GM12864 (cell line): ENCODE results near the gene FA2H.

Experiments used
- DNase-seq: peaks from one replicate; pipeline ENCODE4 v3.0.0-alpha.2; 2011; ENCODE audit warnings: low read depth
- H3K4me3 ChIP-seq: 2 replicates; pipeline ENCODE4 v1.5.1; 2011; ENCODE audit warnings: mild to moderate bottlenecking, low read depth, low read length, control low read depth
- TF ChIP-seq, protein P1 (sequence below): IDR thresholded peaks from 2 replicates; pipeline ENCODE4 v1.5.1; 2011; ENCODE audit warnings: low read depth, mild to moderate bottlenecking, moderate library complexity, low read length, control low read depth, inconsistent platforms; ENCODE audit errors: missing control alignments

The FA2H gene

GRCh38 chr16:74759564-74759963 lies 15.1 kb downstream of the FA2H start:
- no peak for DNase-seq
- no peak overlapping the region for H3K4me3 ChIP-seq
- TF ChIP-seq, protein P1, sequence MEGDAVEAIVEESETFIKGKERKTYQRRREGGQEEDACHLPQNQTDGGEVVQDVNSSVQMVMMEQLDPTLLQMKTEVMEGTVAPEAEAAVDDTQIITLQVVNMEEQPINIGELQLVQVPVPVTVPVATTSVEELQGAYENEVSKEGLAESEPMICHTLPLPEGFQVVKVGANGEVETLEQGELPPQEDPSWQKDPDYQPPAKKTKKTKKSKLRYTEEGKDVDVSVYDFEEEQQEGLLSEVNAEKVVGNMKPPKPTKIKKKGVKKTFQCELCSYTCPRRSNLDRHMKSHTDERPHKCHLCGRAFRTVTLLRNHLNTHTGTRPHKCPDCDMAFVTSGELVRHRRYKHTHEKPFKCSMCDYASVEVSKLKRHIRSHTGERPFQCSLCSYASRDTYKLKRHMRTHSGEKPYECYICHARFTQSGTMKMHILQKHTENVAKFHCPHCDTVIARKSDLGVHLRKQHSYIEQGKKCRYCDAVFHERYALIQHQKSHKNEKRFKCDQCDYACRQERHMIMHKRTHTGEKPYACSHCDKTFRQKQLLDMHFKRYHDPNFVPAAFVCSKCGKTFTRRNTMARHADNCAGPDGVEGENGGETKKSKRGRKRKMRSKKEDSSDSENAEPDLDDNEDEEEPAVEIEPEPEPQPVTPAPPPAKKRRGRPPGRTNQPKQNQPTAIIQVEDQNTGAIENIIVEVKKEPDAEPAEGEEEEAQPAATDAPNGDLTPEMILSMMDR: no peak

DNA sequence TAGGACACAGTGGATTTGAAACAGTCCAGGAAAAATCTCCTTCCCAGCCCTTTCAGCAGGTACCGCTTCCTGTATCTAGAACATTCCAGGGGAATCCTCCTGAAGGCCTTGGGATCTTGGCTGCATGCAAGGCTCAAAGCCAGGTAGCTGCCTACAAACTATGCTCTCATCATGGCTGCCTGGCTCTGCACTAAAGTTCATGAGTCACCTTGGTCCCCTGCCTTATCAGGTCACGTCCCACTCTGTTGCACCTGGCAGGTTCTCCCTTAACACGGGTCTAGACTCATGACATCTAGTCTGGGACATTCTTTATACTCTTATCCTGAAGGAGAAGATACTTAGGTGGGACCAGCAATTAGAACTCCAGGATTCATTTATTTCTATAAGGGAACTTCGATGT lies 15.8 kb downstream of the FA2H start:
- no peak for DNase-seq
- no peak overlapping the region for H3K4me3 ChIP-seq
- TF ChIP-seq, protein P1: no peak

GRCh38 chr16:74757349-74757748 lies 17.3 kb downstream of the FA2H start:
- no peak for DNase-seq
- H3K4me3 ChIP-seq: no peak overlapping the region
- TF ChIP-seq, protein P1: no peak

GRCh38 chr16:74756203-74756602 lies 18.4 kb downstream of the FA2H start:
- TF ChIP-seq, protein P1: no peak
- no peak for DNase-seq
- H3K4me3 ChIP-seq: no peak overlapping the region

DNA sequence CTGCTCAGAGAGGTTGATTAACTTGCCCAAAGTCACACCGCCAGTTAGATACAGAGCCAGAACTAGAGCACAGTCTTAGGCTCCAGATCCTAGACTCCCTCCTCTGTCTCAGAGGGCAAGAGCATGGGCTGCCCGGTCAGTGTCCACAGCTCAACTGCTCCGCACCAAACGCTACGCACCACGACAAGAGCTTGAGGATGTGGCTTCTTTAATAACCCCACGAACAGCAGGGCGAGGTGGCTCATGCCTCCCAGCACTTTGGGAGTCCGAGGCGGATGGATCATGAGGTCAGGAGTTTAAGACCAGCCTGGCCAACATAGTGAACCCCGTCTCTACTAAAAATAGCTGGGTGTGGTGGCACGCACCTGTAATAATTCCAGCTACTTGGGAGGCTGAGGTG lies 21.4 kb downstream of the FA2H start:
- TF ChIP-seq, protein P1: no peak
- no peak for DNase-seq
- no peak overlapping the region for H3K4me3 ChIP-seq

DNA sequence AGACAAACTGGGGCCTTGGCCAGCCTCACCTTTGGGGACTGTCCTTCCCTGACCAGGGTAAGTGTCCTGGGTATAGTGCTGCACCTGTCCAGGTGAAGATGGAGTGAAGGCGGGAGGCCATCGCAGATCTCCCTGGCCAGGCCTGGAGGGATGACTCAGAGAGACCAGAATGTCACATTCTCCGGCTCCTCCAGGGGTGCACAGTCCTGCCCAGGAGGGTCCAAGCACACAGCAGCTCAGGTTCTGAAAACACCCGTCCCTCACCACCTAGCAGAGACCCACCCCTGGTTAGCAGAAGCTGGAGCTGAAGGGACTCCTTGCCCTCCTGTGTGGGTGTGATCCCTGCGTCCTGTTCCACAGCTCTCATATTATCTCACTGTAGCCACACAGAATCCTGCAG lies 21.9 kb downstream of the FA2H start:
- no peak for DNase-seq
- no peak overlapping the region for H3K4me3 ChIP-seq
- TF ChIP-seq, protein P1: no peak

DNA sequence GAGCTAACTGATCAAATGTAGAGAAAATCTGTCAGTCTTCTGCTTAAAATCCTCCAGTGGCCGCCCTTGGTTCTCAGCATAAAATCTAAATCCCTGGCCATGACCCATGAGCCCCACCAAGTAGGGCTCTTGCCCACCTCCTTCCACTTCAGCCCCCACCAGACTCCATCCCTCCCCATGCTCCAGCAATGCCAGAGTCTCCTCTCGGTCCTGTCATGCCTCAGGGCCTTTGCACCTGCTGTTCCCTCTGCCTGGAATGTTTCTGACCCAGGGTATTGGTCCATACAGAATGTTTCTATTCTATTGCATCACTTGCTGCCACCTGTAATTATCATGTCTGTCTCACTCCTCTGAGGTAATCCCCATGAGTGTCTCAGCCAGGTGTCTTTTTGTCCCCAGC lies 22.4 kb downstream of the FA2H start:
- TF ChIP-seq, protein P1: no peak
- no peak for DNase-seq
- no peak overlapping the region for H3K4me3 ChIP-seq
